HepG2 (cell line): ENCODE results near the gene MSTO1. TPM values are rescaled to one million over a fixed set of nuclear protein-coding genes. Genes with fewer than 3 reads are reported as not detected.
"Not testable (repeated sequence)": the region's sequence is repeated elsewhere in the genome, so short reads cannot be mapped to it uniquely, and the experiment has no call there.

ENCODE experiments used
- ATAC-seq: fragments of 200-7000 bp; cut with Tn5 transposase; 3 replicates; pipeline ENCODE4 v1.9.1; 2020; ENCODE audit warnings: mild to moderate bottlenecking, moderate library complexity
- BruUV-seq: library from RNA; stranded (reverse); fragments of 400-500 nt; replicated peaks from 2 replicates; lab custom pipeline; 2021; lab: Mats Ljungman, UMichigan
- CTCF ChIA-PET: fragments of 300-600 bp; formaldehyde crosslinking; extraction: SDS; loops from one replicate; lab custom pipeline; 2021; ENCODE audit warnings: low total read pairs, inconsistent platforms, low intra/inter-chr PET ratio; lab: Yijun Ruan, JAX
- POLR2A ChIA-PET: fragments of 350-600 bp; sonication (Branson Sonifier 250); formaldehyde crosslinking; loops from one replicate; lab custom pipeline; 2020; ENCODE audit warnings: antibody characterized with exemption, inconsistent platforms; lab: Yijun Ruan, JAX
- DNase-seq: peaks from one replicate; pipeline ENCODE4 v3.0.0-alpha.2; 2015; ENCODE audit warnings: low spot score
- FAIRE-seq: peaks from 3 replicates; lab custom pipeline; 2011; peaks lifted over from hg19 to GRCh38; lab: Jason Lieb, UNC
- H2AFZ ChIP-seq: one replicate; pipeline ENCODE4 v1.6.1; 2011; ENCODE audit warnings: low read length, inconsistent platforms
- H3K27ac ChIP-seq: fragments of 300-600 bp; 3 replicates; pipeline ENCODE4 v1.8.0; 2011; ENCODE audit warnings: mixed run types, mild to moderate bottlenecking, mixed read lengths, low read length, inconsistent platforms; ENCODE audit not compliant: insufficient read depth; ENCODE audit errors: extremely low read length
- H3K27me3 ChIP-seq, 2 experiments: fragments of 200-600 bp in 1 of 2; 2 replicates in 1 of 2; 3 replicates in 1 of 2; pipeline versions ENCODE4 v1.6.0 to v1.8.0; 2011; ENCODE audit warnings: low read length in 2 of 2, mild to moderate bottlenecking in 2 of 2, moderate library complexity in 2 of 2, inconsistent platforms in 1 of 2; ENCODE audit not compliant: insufficient read depth in 2 of 2, control insufficient read depth in 1 of 2
- H3K36me3 ChIP-seq, 2 experiments: fragments of 200-600 bp in 1 of 2; replicated peaks in 1 of 2; 2 replicates in 1 of 2; 3 replicates in 1 of 2; pipeline versions ENCODE4 v1.5.1 to v1.8.0; 2011; ENCODE audit warnings: low read length in 2 of 2, inconsistent platforms in 1 of 2; ENCODE audit not compliant: insufficient read depth in 2 of 2, control insufficient read depth in 1 of 2
- H3K4me1 ChIP-seq: 2 replicates; pipeline ENCODE4 v1.5.1; 2012; ENCODE audit warnings: low read length, inconsistent platforms; ENCODE audit not compliant: insufficient read depth
- H3K4me2 ChIP-seq: 2 replicates; pipeline ENCODE4 v1.6.0; 2011; ENCODE audit warnings: low read depth, low read length, inconsistent platforms
- H3K4me3 ChIP-seq, 3 experiments: fragments of 200-600 bp in 1 of 3; sonication (generic), shearing (Covaris generic) in 1 of 3; replicated peaks in 1 of 3; 2 replicates each; pipeline ENCODE4 v1.5.1; 2011 to 2016; ENCODE audit warnings: low read length in 3 of 3, inconsistent platforms in 2 of 3, low read depth in 2 of 3, mild to moderate bottlenecking in 2 of 3, control low read depth in 1 of 3, mixed read lengths in 1 of 3; ENCODE audit not compliant: insufficient read depth in 1 of 3
- H3K79me2 ChIP-seq: one replicate; pipeline ENCODE4 v1.6.1; 2011; ENCODE audit warnings: low read length, inconsistent platforms; ENCODE audit not compliant: insufficient read depth
- H3K9ac ChIP-seq: 2 replicates; pipeline ENCODE4 v1.6.0; 2011; ENCODE audit warnings: mild to moderate bottlenecking, low read depth, low read length, inconsistent platforms; ENCODE audit not compliant: insufficient read depth
- H3K9me3 ChIP-seq: 2 replicates; pipeline ENCODE4 v1.5.1; 2012; ENCODE audit warnings: mild to moderate bottlenecking, low read length
- H4K20me1 ChIP-seq: 2 replicates; pipeline ENCODE4 v1.6.0; 2011; ENCODE audit warnings: inconsistent platforms, mild to moderate bottlenecking, low read length, moderate library complexity; ENCODE audit not compliant: insufficient read depth
- EP300 ChIP-seq, 3 experiments: sonication (generic) in 1 of 3; formaldehyde crosslinking in 1 of 3; IDR thresholded peaks; 2 replicates each; pipeline versions ENCODE4 v1.5.1 to v1.6.1; 2011 to 2020; ENCODE audit warnings: low read depth in 2 of 3, low read length in 2 of 3, borderline replicate concordance in 1 of 3, improper control_type of control experiment in 1 of 3, mild to moderate bottlenecking in 1 of 3, missing genetic modification reagents in 1 of 3, moderate library complexity in 1 of 3
- HNF1A ChIP-seq, 2 experiments: sonication (generic) in 1 of 2; formaldehyde crosslinking in 1 of 2; IDR thresholded peaks; 2 replicates each; pipeline versions ENCODE4 v1.4.0 to v1.6.1; 2016 to 2020; ENCODE audit warnings: borderline replicate concordance in 1 of 2, low read depth in 1 of 2, mild to moderate bottlenecking in 1 of 2, missing genetic modification reagents in 1 of 2
- TEAD3 ChIP-seq: optimal IDR thresholded peaks from 2 replicates; pipeline ENCODE3; 2016; ENCODE audit warnings: borderline replicate concordance
- ZNF280D ChIP-seq: sonication (generic); formaldehyde crosslinking; IDR thresholded peaks from 2 replicates; pipeline ENCODE4 v1.5.1; 2020; ENCODE audit warnings: mild to moderate bottlenecking, missing genetic modification reagents
- ZNF33A ChIP-seq: sonication (generic); formaldehyde crosslinking; IDR thresholded peaks from 2 replicates; pipeline ENCODE4 v1.5.1; 2020; ENCODE audit warnings: missing genetic modification reagents, mild to moderate bottlenecking, moderate library complexity, borderline replicate concordance
- WGBS: methylation state at CpG from one replicate; pipeline ENCODE4 v1.1.6; 2017; ENCODE audit warnings: low lambda C conversion rate; 5-methylcytosine and 5-hydroxymethylcytosine counted together
- in situ Hi-C: cut with HindIII; loops from 2 replicates; pipeline ENCODE4 v1.10.0; 2017; ENCODE audit warnings: low pct_unique_long_range_greater_than_20kb; ENCODE audit not compliant: extremely low pct_ligation_motif_present
- intact Hi-C: fragments of 100-400 bp; cut with micrococcal nuclease; formaldehyde crosslinking; loops from one replicate; pipeline ENCODE4 v1.10.0; 2022; ENCODE audit not compliant: unreplicated experiment
- polyA plus RNA-seq, 8 experiments: library from polyadenylated mRNA; depleted of rRNA in 3 of 8; stranded (reverse) in 7 of 8; unstranded in 1 of 8; fragments of >200 nt; fragmentation: Illumina TruSeq in 4 of 8; extraction: Trizol in 4 of 8; gene quantifications; 2 replicates each; pipeline versions ENCODE4 v1.2.1 to v1.2.3, GENCODE V29; 2011 to 2016; ENCODE audit warnings: low read depth in 4 of 8, missing spikeins in 1 of 8, mixed read lengths in 1 of 8; ENCODE audit not compliant: insufficient read depth in 1 of 8
- total RNA-seq, 5 experiments: library from RNA; depleted of rRNA; stranded (reverse); fragments of >200 nt; fragmentation: Illumina TruSeq; extraction: Trizol; gene quantifications; 2 replicates each; pipeline ENCODE4 v1.2.3, GENCODE V29; 2016; ENCODE audit warnings: low read depth in 1 of 5

MSTO1 gene
- total and polyA plus RNA-seq, 2 of the 13 experiments (the other 11 are each of a cell fraction or from before 2014, with no cell fraction given) = 19.1 to 25.3 TPM

GRCh38 chr1:155642559-155643180 is 32.7 kb downstream of the MSTO1 start:
- H3K9ac ChIP-seq; intact Hi-C loops; H3K27ac ChIP-seq; POLR2A ChIA-PET; CTCF ChIA-PET; ATAC-seq; H3K4me2 ChIP-seq; H3K27me3 ChIP-seq; H3K36me3 ChIP-seq; BruUV-seq; H4K20me1 ChIP-seq; FAIRE-seq; H3K79me2 ChIP-seq; H3K4me3 ChIP-seq; in situ Hi-C loops; H2AFZ ChIP-seq; TF ChIP-seq EP300 (CRISPR knock-in tag; IDR thresholded peaks at IDR 0.05; ENCODE audit: borderline replicate concordance): not testable (repeated sequence)
- 35% methylated on average over 11 of the region's 11 CpGs for WGBS
- Histone ChIP-seq H3K9me3 (peaks cover 29% of the 10 kb centered on the region), H3K4me1 (peaks cover 53% of the 10 kb centered on the region)
- TF ChIP-seq ZNF280D (CRISPR knock-in tag) (peak; percentile 79; the same call in 1 of the 2 replicates), TEAD3 (CRISPR knock-in tag) (peak; percentile 52), EP300 (IDR thresholded peaks at IDR 0.05; ENCODE audit: low read depth in 2 of 2, low read length in 2 of 2) (0 out of 4 replicates have a peak, but pooled peaks of 1 of the 2 experiments have one; percentile 29), HNF1A (IDR thresholded peaks at IDR 0.05; ENCODE audit: low read depth) (peak; percentile 75), HNF1A (CRISPR knock-in tag; IDR thresholded peaks at IDR 0.05; ENCODE audit: borderline replicate concordance) (peak; percentile 54; the same call in 1 of the 2 replicates), ZNF33A (peak; percentile 98)
- DNase-seq = peak; percentile 32
